Esophagus squamous epithelium (tissue), 4 donors: ENCODE results near the gene AEBP1.

Experiments
- CTCF ChIP-seq, 6 experiments: fragments of 450-650 bp in 4 of 6; fragments of 200-600 bp in 2 of 6; sonication (generic) in 2 of 6; IDR thresholded peaks; one replicate each; pipeline ENCODE4 v1.5.1; 2016 to 2019; ENCODE audit warnings: antibody characterized with exemption in 6 of 6, mild to moderate bottlenecking in 4 of 6, moderate library complexity in 4 of 6
- POLR2A ChIP-seq, 4 donors: fragments of 450-650 bp; IDR thresholded peaks; one replicate each; pipeline ENCODE4 v1.6.1; 2017; ENCODE audit warnings: antibody characterized with exemption in 4 of 4, mild to moderate bottlenecking in 4 of 4, moderate library complexity in 3 of 4

- no peak for TF ChIP-seq CTCF (IDR thresholded peaks at IDR 0.05)
- no peak for TF ChIP-seq POLR2A (IDR thresholded peaks at IDR 0.05)
These were observed 43.2 kb downstream of the AEBP1 start for GRCh38 chr7:44147026-44147991.
